Measurements from ENCODE around the gene MPZL2.
A peak's percentile ranks its signal among the peaks of the same experiment; 100 is the strongest.

The MPZL2 gene

GRCh38 chr11:118283037-118283636, 19.0 kb upstream of the MPZL2 start:
- DNase-seq: no peak

DNA sequence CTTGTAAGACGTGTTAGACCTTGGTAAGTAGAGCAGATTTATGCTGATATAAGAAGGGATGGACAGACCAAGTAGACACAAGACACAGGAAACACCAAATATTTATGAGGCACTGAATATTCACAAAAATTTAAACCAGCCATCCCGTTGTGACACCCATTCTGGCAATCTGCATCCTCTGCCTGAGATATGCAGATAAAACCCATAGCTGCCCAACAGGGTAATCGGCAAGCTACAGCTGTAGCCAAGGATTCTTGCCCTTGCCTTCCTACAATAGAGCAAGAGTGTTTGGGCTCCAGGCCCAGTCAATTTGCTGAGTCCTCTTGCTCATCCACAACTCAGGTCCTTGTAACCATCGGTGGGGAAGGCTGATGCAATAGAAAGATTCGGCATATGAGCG, 18.5 kb upstream of the MPZL2 start:
- DNase-seq: no peak

DNA sequence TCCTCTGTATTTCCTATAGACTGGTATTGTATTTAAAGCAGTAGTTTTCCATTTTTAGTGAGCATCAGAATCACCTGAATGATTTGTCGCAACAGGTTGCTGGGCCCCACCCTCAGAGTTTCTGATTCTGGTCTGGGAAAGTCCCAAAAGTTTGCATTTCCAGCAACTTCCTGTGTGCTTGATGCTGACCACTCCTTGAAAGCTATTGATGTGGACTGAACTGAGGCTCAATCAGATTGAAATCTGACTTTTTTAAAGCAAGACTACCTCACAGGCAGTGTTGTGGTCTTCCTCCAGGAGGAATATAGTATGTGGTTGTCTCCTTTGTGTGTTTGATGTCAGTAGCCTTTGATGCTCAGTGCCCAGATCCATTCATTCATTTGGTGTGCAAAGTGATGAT, 17.2 kb upstream of the MPZL2 start:
- no peak for DNase-seq

DNA sequence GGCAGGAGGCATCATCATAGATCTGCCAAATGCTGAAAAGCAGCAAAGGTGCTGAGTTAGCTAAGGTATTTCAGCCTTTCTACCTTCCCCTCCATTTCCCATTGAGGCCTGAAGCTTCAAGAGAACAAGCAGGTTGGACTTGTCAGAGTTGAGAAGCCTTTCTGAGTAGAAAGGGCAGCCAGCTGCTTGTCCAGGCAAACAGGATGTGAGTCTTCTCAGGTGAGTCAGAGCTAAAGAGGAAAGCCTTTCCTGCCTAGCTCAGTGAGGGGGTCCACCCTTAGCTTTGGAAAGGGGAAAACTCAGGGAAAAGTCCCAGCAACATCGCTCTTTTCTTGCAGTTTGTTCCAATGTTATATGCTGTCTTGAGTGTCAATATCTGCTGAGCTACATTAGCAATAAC, 13.2 kb upstream of the MPZL2 start:
- DNase-seq: peak; percentile 26

- DNase-seq: no peak
Observed at GRCh38 chr11:118276422-118276821, 12.3 kb upstream of the MPZL2 start.

DNA sequence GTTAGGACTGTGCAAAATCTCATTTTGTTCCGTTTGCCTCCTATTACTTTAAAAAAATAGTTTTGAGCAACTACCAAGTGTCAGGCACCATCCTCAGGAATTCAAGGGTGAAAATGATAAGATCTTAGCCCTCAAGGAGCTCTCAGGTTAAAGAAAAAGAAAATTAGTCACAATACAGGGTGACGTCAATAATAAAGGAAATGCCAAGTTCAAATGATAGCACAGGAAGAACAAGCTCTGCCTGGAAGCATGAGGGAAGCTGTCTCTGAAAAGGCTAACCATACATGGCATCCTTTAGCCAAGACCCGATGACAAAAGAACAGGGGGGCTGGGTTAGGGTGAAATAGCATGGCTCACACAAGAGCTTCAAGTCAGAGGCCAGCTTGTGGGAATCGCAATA, 11.1 kb upstream of the MPZL2 start:
- DNase-seq: no peak

GRCh38 chr11:118274186-118274585, 10.1 kb upstream of the MPZL2 start:
- no peak for DNase-seq

GRCh38 chr11:118272001-118272400, 7.9 kb upstream of the MPZL2 start:
- DNase-seq: no peak

DNA sequence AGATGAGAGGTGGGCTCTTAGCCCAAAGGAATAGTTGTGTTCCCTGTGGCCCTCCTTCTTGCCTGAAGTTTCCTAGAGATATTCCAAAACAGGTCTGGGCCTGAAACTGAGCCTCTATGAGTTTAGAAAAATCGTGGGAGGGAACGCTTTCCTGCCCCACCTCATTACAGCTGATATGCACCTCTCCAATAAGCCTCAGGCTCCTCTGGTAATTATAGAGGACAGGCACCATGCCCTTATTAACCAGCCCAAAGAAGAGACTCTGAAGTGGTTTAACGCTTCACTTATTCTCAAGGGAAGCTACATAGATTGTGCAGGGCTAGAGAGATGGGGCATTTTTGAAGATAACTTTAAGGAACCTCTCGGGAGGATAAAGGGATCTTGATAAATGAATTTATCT, 3.4 kb upstream of the MPZL2 start:
- DNase-seq: no peak

GRCh38 chr11:118265954-118266353, 1.9 kb upstream of the MPZL2 start:
- DNase-seq: no peak

- no peak for DNase-seq
Observed at GRCh38 chr11:118264569-118265465, 720 bp upstream of the MPZL2 start.

DNA sequence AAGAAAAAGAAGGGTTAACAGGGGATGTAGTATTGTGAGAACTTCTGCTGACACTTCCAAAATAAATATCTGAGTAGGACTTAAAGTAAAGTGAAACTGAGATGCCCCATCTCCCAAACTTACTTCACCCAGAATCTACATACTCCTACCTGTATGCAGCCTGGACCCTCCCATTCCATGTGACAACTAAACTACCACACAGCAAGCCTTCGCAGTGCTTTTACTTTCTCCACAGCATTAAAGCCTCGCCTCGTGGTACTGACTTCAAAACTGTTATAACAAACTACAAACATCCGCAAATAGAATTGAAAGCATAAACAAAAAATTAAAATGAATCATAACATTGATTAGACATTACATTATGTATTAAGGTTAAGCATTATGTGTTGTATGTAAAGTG, 985 bp downstream of the MPZL2 start:
- DNase-seq: no peak

- DNase-seq: no peak
Observed at GRCh38 chr11:118260353-118260752, 3.7 kb downstream of the MPZL2 start.

- DNase-seq: no peak
Observed at GRCh38 chr11:118259138-118259537, 5.0 kb downstream of the MPZL2 start.

- no peak for DNase-seq
Observed at GRCh38 chr11:118258410-118258809, 5.7 kb downstream of the MPZL2 start.

- no peak for DNase-seq
Observed at GRCh38 chr11:118252688-118253087, 11.4 kb downstream of the MPZL2 start.

DNA sequence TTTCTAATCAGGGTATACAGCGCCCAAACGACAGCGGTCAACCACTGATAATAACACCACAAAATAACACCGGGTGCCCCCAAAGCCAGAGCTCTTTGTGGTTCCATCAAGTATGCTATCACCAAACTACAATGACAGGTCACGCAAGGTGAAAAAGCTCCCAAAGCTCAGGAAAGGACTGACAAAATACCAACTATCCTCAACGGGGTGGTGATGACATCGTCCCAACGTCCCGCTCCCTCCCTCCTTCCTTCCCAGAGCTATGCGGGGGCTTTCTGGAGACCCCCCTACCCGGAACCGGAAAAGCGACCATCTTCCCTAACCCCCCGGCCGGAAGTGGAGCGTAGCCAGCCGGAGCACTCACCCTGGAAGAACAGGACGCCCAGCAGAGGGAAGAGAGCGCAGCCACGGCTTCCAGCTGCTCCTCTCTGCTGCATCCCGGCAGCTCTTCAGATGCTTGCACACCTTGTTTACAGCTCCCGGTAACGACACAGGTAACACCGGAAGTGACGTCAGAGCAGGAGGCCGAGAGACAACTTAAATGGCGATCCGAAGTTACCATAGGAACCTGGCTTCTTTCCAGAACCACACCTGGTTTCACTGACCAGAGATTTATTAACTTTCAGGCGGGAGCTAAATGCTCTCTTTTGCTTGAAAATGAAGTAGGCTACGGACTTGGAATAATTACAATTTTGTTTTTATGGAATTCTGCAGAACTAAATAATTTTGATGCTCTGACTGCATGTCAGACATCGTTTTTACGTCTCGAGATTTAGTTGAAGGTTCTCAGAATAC, 12.0 kb downstream of the MPZL2 start, which contains the start of gene MPZL3:
TSS of gene MPZL3 (minus strand) at position 508 of the 795 bp plus-strand sequence. CDS start at position 437, 71 bp downstream.
- DNase-seq: peak; percentile 97

- DNase-seq: no peak
Observed at GRCh38 chr11:118247041-118247440, 17.1 kb downstream of the MPZL2 start.

DNA sequence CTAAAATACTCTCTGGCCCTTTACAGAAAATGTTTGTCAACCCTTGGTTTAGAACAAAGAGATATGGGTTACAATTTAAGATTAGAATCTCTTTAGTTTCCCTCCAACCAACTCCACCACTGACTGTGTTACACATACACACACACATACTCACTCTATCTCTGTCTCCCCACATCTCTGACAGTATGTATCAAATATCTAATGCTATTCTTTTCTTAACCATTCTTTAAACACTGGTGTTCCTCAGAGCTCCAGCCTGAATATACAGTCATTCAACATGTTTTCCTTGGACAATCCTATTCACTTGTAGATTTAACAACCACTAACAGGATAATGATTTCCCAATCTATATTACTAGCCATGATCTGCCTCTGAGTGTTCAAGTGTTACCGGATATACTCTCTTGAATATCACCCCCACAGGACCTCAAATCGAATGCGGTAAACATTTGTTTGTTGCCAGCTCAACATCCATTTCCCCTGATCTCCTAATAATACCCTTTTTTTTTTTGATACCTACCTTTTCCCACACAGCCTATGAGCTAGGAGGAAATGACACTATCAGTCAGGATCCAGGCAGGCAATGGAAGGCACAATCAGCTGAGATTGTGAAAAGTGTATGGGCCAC, 18.0 kb downstream of the MPZL2 start:
- no peak for DNase-seq

DNA sequence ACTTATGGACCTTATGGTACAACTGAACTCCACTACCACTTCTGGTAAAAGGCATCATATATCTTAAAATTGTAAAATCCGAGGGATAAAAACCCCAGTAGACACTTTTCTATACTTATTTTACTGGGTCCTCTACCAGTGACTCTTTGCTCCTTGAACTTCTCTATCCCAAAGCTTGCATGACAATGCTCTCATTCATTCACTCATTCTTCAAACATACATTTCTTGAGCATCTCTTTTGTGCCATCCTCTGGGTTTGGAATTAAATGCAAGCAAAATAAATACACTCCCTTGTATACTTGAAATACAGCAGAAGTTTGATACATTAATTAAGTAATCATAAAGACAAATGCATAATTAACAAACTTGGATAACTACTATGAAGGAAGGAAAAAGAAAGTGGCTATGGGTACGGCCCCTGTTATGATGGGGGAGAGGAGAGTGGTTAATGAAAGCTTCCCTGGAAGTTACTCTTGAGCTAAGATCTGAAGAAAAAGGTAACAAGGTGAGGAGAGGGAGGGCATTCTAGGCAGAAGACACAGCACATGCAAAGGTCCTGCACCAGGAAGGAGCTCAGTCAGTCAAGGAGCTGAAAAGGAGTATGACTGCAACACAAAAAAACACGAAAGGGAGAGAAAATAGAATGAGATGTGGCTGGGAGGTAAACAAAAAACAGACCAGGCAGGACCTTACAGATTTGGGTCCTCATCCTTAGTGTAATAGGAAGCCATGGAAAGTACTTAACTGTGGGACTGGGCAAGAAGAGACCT, 19.9 kb downstream of the MPZL2 start:
- DNase-seq: no peak

DNA sequence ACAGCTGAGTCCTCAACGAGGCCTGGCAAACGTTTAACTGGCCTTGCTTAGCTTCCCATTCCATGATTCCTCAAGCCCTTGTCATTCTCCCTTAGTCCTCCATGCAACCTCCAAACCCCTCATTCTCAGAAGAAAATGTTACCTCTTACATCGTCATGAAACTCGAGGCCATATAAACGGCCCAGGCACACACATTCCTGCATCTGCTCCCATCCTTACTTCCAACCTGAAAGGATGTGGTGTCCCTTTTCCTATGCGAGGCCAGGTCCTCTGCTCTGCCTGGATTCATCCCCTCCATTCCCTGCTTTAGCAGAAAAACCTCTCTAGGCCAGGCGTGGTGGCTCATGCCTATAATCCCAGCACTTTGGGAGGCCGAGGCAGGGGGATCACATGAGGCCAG, 20.9 kb downstream of the MPZL2 start:
- no peak for DNase-seq

GRCh38 chr11:118241764-118242098, 22.4 kb downstream of the MPZL2 start:
- DNase-seq: peak; percentile 34
